Tibial artery (tissue), 4 donors: ENCODE measurements around the gene LAT.

Source experiments
- DNase-seq, 2 donors: peaks; one replicate each; pipeline ENCODE4 v3.0.0-alpha.2; 2019
- H3K27ac ChIP-seq, 2 donors: fragments of 200-600 bp; sonication (generic) in 1 of 2; 1 replicate in 1 of 2; 2 replicates in 1 of 2; pipeline ENCODE4 v1.5.1; 2018 to 2019; ENCODE audit warnings: mild to moderate bottlenecking in 1 of 2
- H3K27me3 ChIP-seq, 2 donors: fragments of 200-600 bp; sonication (generic) in 1 of 2; one replicate each; pipeline versions ENCODE4 v1.5.1 to v1.6.0; 2016 to 2019
- H3K36me3 ChIP-seq, 3 donors: fragments of 200-600 bp; sonication (generic) in 2 of 3; one replicate each; pipeline ENCODE4 v1.5.1; 2016 to 2019; ENCODE audit warnings: mild to moderate bottlenecking in 2 of 3
- H3K4me1 ChIP-seq, 4 donors: fragments of 200-600 bp; sonication (generic) in 2 of 4; 1 replicate in 3 of 4; 2 replicates in 1 of 4; pipeline ENCODE4 v1.5.1; 2016 to 2019
- H3K4me3 ChIP-seq, 2 donors: fragments of 200-600 bp; sonication (generic) in 1 of 2; 1 replicate in 1 of 2; 2 replicates in 1 of 2; pipeline ENCODE4 v1.5.1; 2018 to 2019; ENCODE audit warnings: mild to moderate bottlenecking in 2 of 2
- H3K9me3 ChIP-seq, 3 donors: fragments of 200-600 bp; sonication (generic) in 1 of 3; one replicate each; pipeline ENCODE4 v1.5.1; 2016 to 2019
- intact Hi-C: fragments of 100-400 bp; cut with DNase I; formaldehyde crosslinking; loops from one replicate; pipeline ENCODE4 v1.15.0; 2023; ENCODE audit warnings: low total_unique reads
- TF ChIP-seq, protein P1 (sequence below), 2 experiments: fragments of 200-600 bp in 1 of 2; fragments of 450-650 bp in 1 of 2; IDR thresholded peaks; one replicate each; pipeline ENCODE4 v1.5.1; 2017 to 2019; ENCODE audit warnings: antibody characterized with exemption in 2 of 2, mild to moderate bottlenecking in 1 of 2, moderate library complexity in 1 of 2

The LAT gene, protein sequence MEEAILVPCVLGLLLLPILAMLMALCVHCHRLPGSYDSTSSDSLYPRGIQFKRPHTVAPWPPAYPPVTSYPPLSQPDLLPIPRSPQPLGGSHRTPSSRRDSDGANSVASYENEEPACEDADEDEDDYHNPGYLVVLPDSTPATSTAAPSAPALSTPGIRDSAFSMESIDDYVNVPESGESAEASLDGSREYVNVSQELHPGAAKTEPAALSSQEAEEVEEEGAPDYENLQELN

DNA sequence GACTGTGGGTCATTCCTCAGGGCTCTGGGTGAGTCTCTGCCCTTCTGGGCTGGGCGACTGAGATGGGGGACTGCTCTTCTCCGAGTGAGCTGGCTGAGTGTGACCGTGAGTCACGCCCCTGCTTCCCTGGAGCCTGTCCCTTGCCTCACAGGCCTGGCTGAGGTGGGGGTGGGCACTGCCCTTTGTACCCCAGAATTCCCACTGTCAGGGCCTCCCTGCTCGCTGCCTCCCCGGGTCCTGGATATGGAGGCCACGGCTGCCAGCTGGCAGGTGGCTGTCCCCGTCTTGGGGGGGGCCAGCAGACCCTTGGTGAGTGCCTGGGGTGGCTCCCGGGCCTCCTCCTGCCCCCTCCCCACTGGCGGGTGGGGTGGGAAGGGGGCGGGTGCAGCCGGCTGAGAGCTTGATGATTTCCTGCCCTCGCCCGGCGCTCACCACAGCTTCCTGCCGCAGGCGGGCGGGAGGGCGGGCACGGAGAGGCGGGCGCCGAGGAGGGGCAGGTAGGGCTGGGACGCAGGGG, at the start of gene LAT:
Gene LAT, plus strand, starts transcription at position 434 of the 517 bp plus-strand sequence. CDS start 366 bp downstream, outside the sequence.
- Histone ChIP-seq H3K27ac (no peak within 1 kb of the TSS), H3K27me3 (no peaks in the 10 kb centered on the region), H3K4me3 (no peak within 1 kb of the TSS), H3K9me3 (peaks cover 0 to 7% (median 6%) of the 10 kb centered on the region in 3 donors), H3K4me1 (no peaks in the 10 kb centered on the region), H3K36me3 (peaks cover 52 to 100% (median 88%) of the 10 kb centered on the region in 3 donors)
- intact Hi-C loops: no loop called here
- no peak for DNase-seq
- TF ChIP-seq, protein P1, sequence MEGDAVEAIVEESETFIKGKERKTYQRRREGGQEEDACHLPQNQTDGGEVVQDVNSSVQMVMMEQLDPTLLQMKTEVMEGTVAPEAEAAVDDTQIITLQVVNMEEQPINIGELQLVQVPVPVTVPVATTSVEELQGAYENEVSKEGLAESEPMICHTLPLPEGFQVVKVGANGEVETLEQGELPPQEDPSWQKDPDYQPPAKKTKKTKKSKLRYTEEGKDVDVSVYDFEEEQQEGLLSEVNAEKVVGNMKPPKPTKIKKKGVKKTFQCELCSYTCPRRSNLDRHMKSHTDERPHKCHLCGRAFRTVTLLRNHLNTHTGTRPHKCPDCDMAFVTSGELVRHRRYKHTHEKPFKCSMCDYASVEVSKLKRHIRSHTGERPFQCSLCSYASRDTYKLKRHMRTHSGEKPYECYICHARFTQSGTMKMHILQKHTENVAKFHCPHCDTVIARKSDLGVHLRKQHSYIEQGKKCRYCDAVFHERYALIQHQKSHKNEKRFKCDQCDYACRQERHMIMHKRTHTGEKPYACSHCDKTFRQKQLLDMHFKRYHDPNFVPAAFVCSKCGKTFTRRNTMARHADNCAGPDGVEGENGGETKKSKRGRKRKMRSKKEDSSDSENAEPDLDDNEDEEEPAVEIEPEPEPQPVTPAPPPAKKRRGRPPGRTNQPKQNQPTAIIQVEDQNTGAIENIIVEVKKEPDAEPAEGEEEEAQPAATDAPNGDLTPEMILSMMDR (IDR thresholded peaks at IDR 0.05): no peak

DNA sequence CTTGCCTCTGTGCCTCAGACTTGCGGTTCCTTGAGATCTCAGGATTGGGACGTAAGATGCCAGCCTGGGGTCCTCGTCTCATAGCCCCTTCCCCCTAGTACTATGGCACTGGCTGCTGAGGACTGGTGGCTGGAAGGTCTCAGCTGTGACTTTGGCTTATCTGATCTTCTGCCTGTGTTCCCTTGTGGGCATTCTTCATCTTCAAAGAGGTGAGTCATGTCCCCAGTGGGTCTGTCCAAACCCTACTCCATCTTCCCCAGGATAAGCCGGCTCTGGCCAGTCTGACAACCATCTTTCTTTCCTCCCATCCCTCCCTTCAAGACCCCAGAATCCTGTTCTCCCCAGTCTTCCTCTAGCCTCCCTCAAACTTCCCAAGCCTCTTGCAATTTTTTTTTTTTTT, 49.5 kb upstream of the LAT start:
- TF ChIP-seq, protein P1 (IDR thresholded peaks at IDR 0.05): no peak

DNA sequence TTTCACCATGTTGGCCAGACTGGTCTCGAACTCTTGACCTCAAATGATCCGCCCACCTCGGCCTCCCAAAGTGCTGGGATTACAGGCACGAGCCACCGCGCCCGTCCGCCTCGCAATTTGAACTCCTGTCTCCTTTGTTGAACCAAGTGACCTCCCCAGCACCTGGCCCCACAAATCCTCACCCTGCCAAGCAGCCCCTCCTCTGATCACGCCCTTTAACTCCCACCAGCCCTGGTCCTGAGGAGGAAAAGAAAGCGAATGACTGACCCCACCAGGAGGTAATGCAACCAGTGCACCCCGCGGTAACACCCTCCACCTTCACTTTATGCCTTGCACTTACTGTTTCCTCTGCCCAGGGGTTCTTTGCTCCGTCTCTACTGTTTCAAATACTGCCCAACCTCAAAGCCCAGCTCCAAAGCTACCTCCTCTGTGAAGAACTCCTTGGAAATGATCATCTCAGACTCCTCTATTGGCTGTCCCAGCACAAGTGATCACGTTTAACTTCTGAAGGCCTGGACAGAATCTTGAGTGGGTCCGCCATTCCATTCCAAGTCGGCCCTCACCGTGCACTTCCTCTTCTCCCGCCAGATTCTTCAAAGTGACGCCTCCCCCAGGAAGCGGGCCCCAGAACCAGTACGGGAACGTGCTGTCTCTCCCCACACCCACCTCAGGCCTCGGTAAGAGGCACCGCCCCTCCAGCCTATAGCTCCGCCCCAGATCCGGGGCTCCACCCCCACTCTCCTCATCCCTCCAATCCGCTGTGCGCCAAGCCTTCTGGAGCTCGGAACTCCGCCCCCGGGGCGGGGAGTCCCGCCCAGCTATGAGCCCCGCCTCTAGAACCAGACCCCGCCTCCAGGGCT, 48.7 kb upstream of the LAT start:
- intact Hi-C loops: no loop called here
- H3K4me1 ChIP-seq: peaks cover 0 to 5% (median 0%) of the 10 kb centered on the region in 4 donors
- DNase-seq: peak; percentile 77 to 83

More for the DNA sequence above, 49.5 kb upstream of the LAT start:
- no peaks in the 10 kb centered on the region for H3K36me3 ChIP-seq
- H3K4me1 ChIP-seq: peaks cover 0 to 5% (median 0%) of the 10 kb centered on the region in 4 donors
- no peak overlapping the region for H3K27ac ChIP-seq
- intact Hi-C loops: no loop called here
- H3K27me3 ChIP-seq: peaks cover 0 to 28% of the 10 kb centered on the region in 2 donors
- DNase-seq: no peak
- no peak overlapping the region for H3K4me3 ChIP-seq
- no peaks in the 10 kb centered on the region for H3K9me3 ChIP-seq

DNA sequence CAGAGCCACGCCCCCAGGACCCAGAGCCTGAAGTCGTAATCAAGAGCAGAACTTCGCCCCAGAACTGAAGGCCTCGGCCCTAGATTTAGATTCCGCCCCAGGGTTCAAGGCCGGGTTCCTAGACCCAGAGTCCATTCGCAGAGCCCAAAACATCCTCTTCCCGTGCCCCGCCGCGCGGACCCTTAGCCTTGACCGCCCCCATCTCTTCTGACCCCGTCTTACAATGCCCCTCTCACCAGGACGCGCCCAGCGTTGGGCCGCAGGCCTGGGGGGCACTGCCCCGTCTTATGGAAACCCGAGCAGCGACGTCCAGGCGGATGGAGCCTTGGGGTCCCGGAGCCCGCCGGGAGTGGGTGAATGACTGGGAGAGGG, 48.1 kb upstream of the LAT start:
- no peak overlapping the region for H3K27ac ChIP-seq
- peaks cover 0 to 28% of the 10 kb centered on the region in 2 donors for H3K27me3 ChIP-seq
- no peak overlapping the region for H3K4me3 ChIP-seq
- TF ChIP-seq, protein P1 (IDR thresholded peaks at IDR 0.05): no peak
- no peaks in the 10 kb centered on the region for H3K36me3 ChIP-seq
- DNase-seq: no peak
- no peaks in the 10 kb centered on the region for H3K9me3 ChIP-seq
- H3K4me1 ChIP-seq: peaks cover 0 to 5% (median 0%) of the 10 kb centered on the region in 4 donors
- intact Hi-C loops: no loop called here

More for the DNA sequence above, 48.7 kb upstream of the LAT start:
- H3K36me3 ChIP-seq: no peaks in the 10 kb centered on the region
- H3K4me3 ChIP-seq: no peak overlapping the region
- TF ChIP-seq, protein P1 (IDR thresholded peaks at IDR 0.05): no peak
- H3K27ac ChIP-seq: no peak overlapping the region
- no peaks in the 10 kb centered on the region for H3K9me3 ChIP-seq
- H3K27me3 ChIP-seq: peaks cover 0 to 28% of the 10 kb centered on the region in 2 donors

DNA sequence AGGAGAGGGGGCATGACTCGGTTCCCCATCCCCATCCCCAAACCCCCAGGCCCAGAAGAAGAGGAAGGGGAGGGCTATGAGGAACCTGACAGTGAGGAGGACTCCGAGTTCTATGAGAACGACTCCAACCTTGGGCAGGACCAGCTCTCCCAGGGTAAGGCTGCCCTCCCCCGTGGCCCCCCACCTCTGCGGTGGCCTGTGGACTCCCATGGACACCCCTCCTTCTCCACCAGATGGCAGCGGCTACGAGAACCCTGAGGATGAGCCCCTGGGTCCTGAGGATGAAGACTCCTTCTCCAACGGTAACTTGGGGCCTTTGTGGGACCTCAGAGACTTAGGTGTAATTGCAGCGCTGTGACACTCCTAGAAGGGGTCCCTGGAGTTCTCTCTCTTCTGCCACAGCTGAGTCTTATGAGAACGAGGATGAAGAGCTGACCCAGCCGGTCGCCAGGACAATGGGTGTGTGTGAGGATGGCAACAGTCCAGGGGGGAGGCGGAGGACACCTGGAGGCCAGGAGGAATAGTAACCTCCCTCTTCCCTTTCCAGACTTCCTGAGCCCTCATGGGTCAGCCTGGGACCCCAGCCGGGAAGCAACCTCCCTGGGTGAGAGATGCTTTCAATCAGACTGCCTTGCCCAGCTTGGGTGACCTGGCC, 47.5 kb upstream of the LAT start:
- TF ChIP-seq, protein P1 (IDR thresholded peaks at IDR 0.05): no peak
- intact Hi-C loops: no loop called here
- Histone ChIP-seq H3K9me3 (no peaks in the 10 kb centered on the region), H3K27me3 (peaks cover 0 to 28% of the 10 kb centered on the region in 2 donors), H3K4me3 (no peak overlapping the region), H3K4me1 (peaks cover 0 to 5% (median 0%) of the 10 kb centered on the region in 4 donors), H3K27ac (no peak overlapping the region), H3K36me3 (no peaks in the 10 kb centered on the region)
- DNase-seq: no peak
